ENCODE results near the gene AIM2. TPM values are rescaled to one million over a fixed set of nuclear protein-coding genes. Genes with fewer than 3 reads are reported as not detected.
"Not testable (repeated sequence)": the region's sequence is repeated elsewhere in the genome, so short reads cannot be mapped to it uniquely, and the experiment has no call there.

The AIM2 gene
- total and polyA plus RNA-seq, 4 donors: 0.28 to 0.42 (median 0.31) TPM

GRCh38 chr1:159113596-159114433 lies 37.2 kb upstream of the AIM2 start:
- WGBS: 47% methylated on average over 1 of the region's 1 CpG
- DNase-seq (ENCODE audit: low spot score): no peak
- no peaks in the 10 kb centered on the region for H3K36me3 ChIP-seq (ENCODE audit: control insufficient read depth in 4 of 4, insufficient read depth in 3 of 4, low read depth in 1 of 4, low read length in 3 of 4)
- H3K27me3 ChIP-seq (ENCODE audit: control insufficient read depth in 4 of 4, insufficient read depth in 4 of 4, low read length in 3 of 4): peaks cover 0 to 3% (median 0%) of the 10 kb centered on the region in 4 donors
- no peak overlapping the region for H3K4me3 ChIP-seq (ENCODE audit: low read depth in 1 of 3, low read length in 3 of 3)
- no peak overlapping the region for H3K9ac ChIP-seq (ENCODE audit: low read depth in 1 of 2, low read length in 2 of 2)
- H3K9me3 ChIP-seq (ENCODE audit: control insufficient read depth in 4 of 4, low read length in 3 of 4): peaks cover 0 to 1% (median 0%) of the 10 kb centered on the region in 4 donors
- no peaks in the 10 kb centered on the region for H3K4me1 ChIP-seq (ENCODE audit: control insufficient read depth in 4 of 4, insufficient read depth in 4 of 4, low read length in 3 of 4)
- no peak for TF ChIP-seq SP1 (IDR thresholded peaks at IDR 0.05)
- no peak for TF ChIP-seq ZBTB33 (IDR thresholded peaks at IDR 0.05)
- no peak for TF ChIP-seq ATF3 (IDR thresholded peaks at IDR 0.05)
- TF ChIP-seq JUND (IDR thresholded peaks at IDR 0.05): no peak
- TF ChIP-seq GABPA (IDR thresholded peaks at IDR 0.05 in 1 of 2, conservative IDR thresholded peaks at IDR 0.05 in 1 of 2): no peak
- no peak for TF ChIP-seq MAX (IDR thresholded peaks at IDR 0.05)
- no peak for TF ChIP-seq CTCF (IDR thresholded peaks at IDR 0.05; ENCODE audit: low read depth, low read length, missing input control)
- no peak for TF ChIP-seq HNF4A (conservative IDR thresholded peaks at IDR 0.05)
- H3K27ac ChIP-seq (ENCODE audit: low read depth in 1 of 2, low read length in 2 of 2): no peak overlapping the region

- not testable (repeated sequence) for H3K9me3 ChIP-seq (ENCODE audit: control insufficient read depth in 4 of 4, low read length in 3 of 4); H3K27me3 ChIP-seq (ENCODE audit: control insufficient read depth in 4 of 4, insufficient read depth in 4 of 4, low read length in 3 of 4); H3K27ac ChIP-seq (ENCODE audit: low read depth in 1 of 2, low read length in 2 of 2); H3K4me3 ChIP-seq (ENCODE audit: low read depth in 1 of 3, low read length in 3 of 3); H3K9ac ChIP-seq (ENCODE audit: low read depth in 1 of 2, low read length in 2 of 2); H3K4me1 ChIP-seq (ENCODE audit: control insufficient read depth in 4 of 4, insufficient read depth in 4 of 4, low read length in 3 of 4); H3K36me3 ChIP-seq (ENCODE audit: control insufficient read depth in 4 of 4, insufficient read depth in 3 of 4, low read depth in 1 of 4, low read length in 3 of 4); DNase-seq (ENCODE audit: low spot score)
- 73% methylated on average over 3 of the region's 3 CpGs for WGBS
These were observed 26.5 kb upstream of the AIM2 start for GRCh38 chr1:159103021-159103420.

DNA sequence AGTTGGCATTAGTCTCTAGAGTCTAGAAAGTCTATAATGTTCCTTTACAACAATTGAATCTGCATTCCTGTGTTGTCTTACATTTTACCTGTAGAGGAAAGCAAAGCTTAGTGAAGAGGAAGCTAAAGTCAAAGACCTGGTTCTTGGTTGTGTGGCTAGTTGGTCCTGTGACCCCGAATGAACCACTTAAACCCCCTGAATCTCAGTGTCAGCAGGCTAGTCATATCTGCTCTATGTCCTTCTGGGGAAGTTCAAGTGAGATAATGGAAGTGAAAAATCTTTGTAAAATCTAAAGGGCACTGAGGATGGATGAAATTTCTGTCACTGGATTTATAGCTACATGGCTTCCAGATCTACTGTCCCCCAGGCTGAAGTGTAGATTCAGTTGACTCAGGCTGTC lies 24.0 kb upstream of the AIM2 start:
- DNase-seq (ENCODE audit: low spot score): no peak
- Histone ChIP-seq H3K27me3 (ENCODE audit: control insufficient read depth in 4 of 4, insufficient read depth in 4 of 4, low read length in 3 of 4) (no peaks in the 10 kb centered on the region), H3K4me3 (ENCODE audit: low read depth in 1 of 3, low read length in 3 of 3) (no peak overlapping the region), H3K36me3 (ENCODE audit: control insufficient read depth in 4 of 4, insufficient read depth in 3 of 4, low read depth in 1 of 4, low read length in 3 of 4) (no peaks in the 10 kb centered on the region), H3K4me1 (ENCODE audit: control insufficient read depth in 4 of 4, insufficient read depth in 4 of 4, low read length in 3 of 4) (no peaks in the 10 kb centered on the region), H3K9me3 (ENCODE audit: control insufficient read depth in 4 of 4, low read length in 3 of 4) (no peaks in the 10 kb centered on the region), H3K27ac (ENCODE audit: low read depth in 1 of 2, low read length in 2 of 2) (no peak overlapping the region), H3K9ac (ENCODE audit: low read depth in 1 of 2, low read length in 2 of 2) (no peak overlapping the region)
- TF ChIP-seq REST (IDR thresholded peaks at IDR 0.05) (no peak), FOXA1 (IDR thresholded peaks at IDR 0.05) (no peak), ATF3 (IDR thresholded peaks at IDR 0.05) (no peak), MAX (IDR thresholded peaks at IDR 0.05) (no peak), GABPA (IDR thresholded peaks at IDR 0.05 in 1 of 2, conservative IDR thresholded peaks at IDR 0.05 in 1 of 2) (no peak), RAD21 (IDR thresholded peaks at IDR 0.05) (no peak), FOXA2 (IDR thresholded peaks at IDR 0.05) (no peak), RXRA (IDR thresholded peaks at IDR 0.05) (no peak), JUND (IDR thresholded peaks at IDR 0.05) (no peak), HNF4G (IDR thresholded peaks at IDR 0.05) (no peak), TAF1 (conservative IDR thresholded peaks at IDR 0.05) (no peak)
- 54% methylated on average over 1 of the region's 1 CpG for WGBS

Data from liver (tissue), 9 donors.